Measurements from ENCODE around the gene PWWP2B. TPM values are rescaled to one million over a fixed set of nuclear protein-coding genes. Genes with fewer than 3 reads are reported as not detected.

Gene PWWP2B
- total and polyA plus RNA-seq, 2 of the 4 experiments (the other 2 are of a cell fraction), result 1.7 to 2.2 TPM

DNA sequence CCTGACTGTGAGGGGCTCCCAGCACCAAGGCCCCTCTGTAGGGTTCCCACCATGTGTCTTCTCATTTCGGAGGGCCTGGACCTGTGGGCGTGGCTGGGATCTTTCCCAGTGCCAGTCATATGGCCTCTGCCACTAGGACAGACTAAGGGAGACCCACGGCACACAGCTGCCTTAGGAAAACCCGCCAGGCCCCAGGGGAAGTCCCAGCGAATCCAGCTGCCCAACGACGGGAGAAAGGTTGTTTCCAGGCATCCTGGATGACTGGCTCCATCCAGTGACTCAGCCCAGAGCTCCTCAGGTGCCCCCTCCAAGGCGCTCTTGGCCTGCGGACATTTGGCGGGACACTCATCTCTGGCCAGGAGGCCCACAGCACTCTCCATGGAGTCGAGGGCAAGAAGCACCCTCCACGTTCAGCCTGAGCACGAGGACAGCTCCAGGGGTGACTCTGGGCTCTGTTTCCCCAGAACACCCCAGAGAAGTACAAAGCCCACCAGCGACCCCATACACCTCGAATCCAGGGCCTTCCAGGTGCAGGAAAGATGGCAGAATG is 39.9 kb downstream of the PWWP2B start:
- no peak overlapping the region for H3K4ac ChIP-seq (ENCODE audit: low read depth, low read length)
- H3K23ac ChIP-seq (ENCODE audit: low read depth, low read length), result no peak overlapping the region
- ATAC-seq (ENCODE audit: low read depth) (no peak), DNase-seq (no peak)
- CTCF ChIA-PET, result no interaction called here
- no peaks in the 10 kb centered on the region for H3K36me3 ChIP-seq (ENCODE audit: control insufficient read depth, insufficient read depth, low read length)
- no peak overlapping the region for H3K14ac ChIP-seq (replicated peaks; ENCODE audit: low read depth, low read length)
- no peaks in the 10 kb centered on the region for H3K79me1 ChIP-seq (ENCODE audit: low read depth in 1 of 2, low read length in 2 of 2)
- H4K8ac ChIP-seq (ENCODE audit: low read depth in 2 of 2, low read length in 2 of 2), result no peak overlapping the region
- no peak overlapping the region for H3K18ac ChIP-seq (ENCODE audit: low read depth, low read length)
- H3K27me3 ChIP-seq (ENCODE audit: control insufficient read depth, insufficient read depth, low read length), result no peaks in the 10 kb centered on the region
- H4K20me1 ChIP-seq (ENCODE audit: insufficient read depth, low read length), result no peaks in the 10 kb centered on the region
- TF ChIP-seq MAFK (IDR thresholded peaks at IDR 0.05; ENCODE audit: low read depth, low read length) (no peak), RCOR1 (IDR thresholded peaks at IDR 0.05; ENCODE audit: insufficient replicate concordance, low read length) (no peak), SMC3 (IDR thresholded peaks at IDR 0.05; ENCODE audit: low read depth, low read length) (no peak), RFX5 (IDR thresholded peaks at IDR 0.05; ENCODE audit: low read depth, low read length) (no peak), BHLHE40 (IDR thresholded peaks at IDR 0.05; ENCODE audit: low read depth, low read length) (no peak), FOS (IDR thresholded peaks at IDR 0.05; ENCODE audit: low read depth, low read length) (no peak), RAD21 (IDR thresholded peaks at IDR 0.05; ENCODE audit: low read length) (no peak), NFE2L2 (IDR thresholded peaks at IDR 0.05; ENCODE audit: low read depth, low read length) (no peak), MAZ (IDR thresholded peaks at IDR 0.05; ENCODE audit: borderline replicate concordance, low read depth, low read length) (no peak), CHD1 (IDR thresholded peaks at IDR 0.05; ENCODE audit: low read depth, low read length) (no peak), MXI1 (IDR thresholded peaks at IDR 0.05; ENCODE audit: borderline replicate concordance, low read depth, low read length) (no peak)
- TF ChIP-seq, protein P1, sequence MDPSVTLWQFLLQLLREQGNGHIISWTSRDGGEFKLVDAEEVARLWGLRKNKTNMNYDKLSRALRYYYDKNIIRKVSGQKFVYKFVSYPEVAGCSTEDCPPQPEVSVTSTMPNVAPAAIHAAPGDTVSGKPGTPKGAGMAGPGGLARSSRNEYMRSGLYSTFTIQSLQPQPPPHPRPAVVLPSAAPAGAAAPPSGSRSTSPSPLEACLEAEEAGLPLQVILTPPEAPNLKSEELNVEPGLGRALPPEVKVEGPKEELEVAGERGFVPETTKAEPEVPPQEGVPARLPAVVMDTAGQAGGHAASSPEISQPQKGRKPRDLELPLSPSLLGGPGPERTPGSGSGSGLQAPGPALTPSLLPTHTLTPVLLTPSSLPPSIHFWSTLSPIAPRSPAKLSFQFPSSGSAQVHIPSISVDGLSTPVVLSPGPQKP (IDR thresholded peaks at IDR 0.05; ENCODE audit: borderline replicate concordance, low read depth, low read length), result no peak
- TF ChIP-seq, protein P2, sequence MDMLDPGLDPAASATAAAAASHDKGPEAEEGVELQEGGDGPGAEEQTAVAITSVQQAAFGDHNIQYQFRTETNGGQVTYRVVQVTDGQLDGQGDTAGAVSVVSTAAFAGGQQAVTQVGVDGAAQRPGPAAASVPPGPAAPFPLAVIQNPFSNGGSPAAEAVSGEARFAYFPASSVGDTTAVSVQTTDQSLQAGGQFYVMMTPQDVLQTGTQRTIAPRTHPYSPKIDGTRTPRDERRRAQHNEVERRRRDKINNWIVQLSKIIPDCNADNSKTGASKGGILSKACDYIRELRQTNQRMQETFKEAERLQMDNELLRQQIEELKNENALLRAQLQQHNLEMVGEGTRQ (IDR thresholded peaks at IDR 0.05; ENCODE audit: low read depth, low read length), result no peak
- TF ChIP-seq, protein P3, sequence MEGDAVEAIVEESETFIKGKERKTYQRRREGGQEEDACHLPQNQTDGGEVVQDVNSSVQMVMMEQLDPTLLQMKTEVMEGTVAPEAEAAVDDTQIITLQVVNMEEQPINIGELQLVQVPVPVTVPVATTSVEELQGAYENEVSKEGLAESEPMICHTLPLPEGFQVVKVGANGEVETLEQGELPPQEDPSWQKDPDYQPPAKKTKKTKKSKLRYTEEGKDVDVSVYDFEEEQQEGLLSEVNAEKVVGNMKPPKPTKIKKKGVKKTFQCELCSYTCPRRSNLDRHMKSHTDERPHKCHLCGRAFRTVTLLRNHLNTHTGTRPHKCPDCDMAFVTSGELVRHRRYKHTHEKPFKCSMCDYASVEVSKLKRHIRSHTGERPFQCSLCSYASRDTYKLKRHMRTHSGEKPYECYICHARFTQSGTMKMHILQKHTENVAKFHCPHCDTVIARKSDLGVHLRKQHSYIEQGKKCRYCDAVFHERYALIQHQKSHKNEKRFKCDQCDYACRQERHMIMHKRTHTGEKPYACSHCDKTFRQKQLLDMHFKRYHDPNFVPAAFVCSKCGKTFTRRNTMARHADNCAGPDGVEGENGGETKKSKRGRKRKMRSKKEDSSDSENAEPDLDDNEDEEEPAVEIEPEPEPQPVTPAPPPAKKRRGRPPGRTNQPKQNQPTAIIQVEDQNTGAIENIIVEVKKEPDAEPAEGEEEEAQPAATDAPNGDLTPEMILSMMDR (conservative IDR thresholded peaks at IDR 0.05; ENCODE audit: low read depth, low read length), result no peak
- H3K56ac ChIP-seq (ENCODE audit: extremely low read depth, insufficient read depth, low read length), result no peak overlapping the region
- no peaks in the 10 kb centered on the region for H3K9me3 ChIP-seq (ENCODE audit: control insufficient read depth, insufficient read depth, low read length)
- intact Hi-C loops (cut with micrococcal nuclease), result no loop called here
- no peak overlapping the region for H2BK15ac ChIP-seq (ENCODE audit: low read depth, low read length)
- POLR2A ChIA-PET (ENCODE audit: unreplicated experiment), result no interaction called here
- H2AK9ac ChIP-seq (replicated peaks; ENCODE audit: low read depth, low read length, poor library complexity), result no peak overlapping the region
- no peak overlapping the region for H2BK120ac ChIP-seq (ENCODE audit: low read depth, low read length)
- peaks cover 7% of the 10 kb centered on the region; the same call in 1 of the 2 replicates for H3K9me1 ChIP-seq (ENCODE audit: insufficient read depth, low read length)
- no peak overlapping the region for H3K9ac ChIP-seq (ENCODE audit: low read depth, low read length)
- H4K91ac ChIP-seq (ENCODE audit: insufficient read depth, low read depth, low read length), result no peak overlapping the region
- H3K4me1 ChIP-seq (ENCODE audit: control insufficient read depth, insufficient read depth, low read length), result no peaks in the 10 kb centered on the region
- no peak overlapping the region for H3K4me2 ChIP-seq (ENCODE audit: low read depth, low read length)
- H4K5ac ChIP-seq (ENCODE audit: low read depth, low read length), result no peak overlapping the region
- dilution Hi-C loops (cut with HindIII; ENCODE audit: low sequenced_read_pairs, unreplicated experiment), result no loop called here
- no peak overlapping the region for H2AK5ac ChIP-seq (ENCODE audit: low read depth, low read length)
- H2BK5ac ChIP-seq (ENCODE audit: low read depth, low read length, poor library complexity, severe bottlenecking), result no peak overlapping the region
- no peak overlapping the region for H3K27ac ChIP-seq (ENCODE audit: insufficient read depth, low read length)
- BruUV-seq (replicated peaks), result no TSS peak
- H2AFZ ChIP-seq (replicated peaks; ENCODE audit: low read length, poor library complexity), result no peak overlapping the region
- H3K4me3 ChIP-seq (ENCODE audit: insufficient read depth, low read depth, low read length), result no peak overlapping the region
- no peak overlapping the region for H2BK20ac ChIP-seq (ENCODE audit: low read depth, low read length)
- WGBS, 2 experiments (ENCODE audit: extremely low coverage in 2 of 2, insufficient read length in 1 of 2), result 85% methylated on average over 6 of the region's 15 CpGs; no CpG with 5 or more reads in 1 of the 2 experiments
- in situ Hi-C loops (cut with MboI; ENCODE audit: low sequenced_read_pairs), result no loop called here

Data from IMR-90 (cell line).